ENCODE results near the gene CLP1.

Gene CLP1

DNA sequence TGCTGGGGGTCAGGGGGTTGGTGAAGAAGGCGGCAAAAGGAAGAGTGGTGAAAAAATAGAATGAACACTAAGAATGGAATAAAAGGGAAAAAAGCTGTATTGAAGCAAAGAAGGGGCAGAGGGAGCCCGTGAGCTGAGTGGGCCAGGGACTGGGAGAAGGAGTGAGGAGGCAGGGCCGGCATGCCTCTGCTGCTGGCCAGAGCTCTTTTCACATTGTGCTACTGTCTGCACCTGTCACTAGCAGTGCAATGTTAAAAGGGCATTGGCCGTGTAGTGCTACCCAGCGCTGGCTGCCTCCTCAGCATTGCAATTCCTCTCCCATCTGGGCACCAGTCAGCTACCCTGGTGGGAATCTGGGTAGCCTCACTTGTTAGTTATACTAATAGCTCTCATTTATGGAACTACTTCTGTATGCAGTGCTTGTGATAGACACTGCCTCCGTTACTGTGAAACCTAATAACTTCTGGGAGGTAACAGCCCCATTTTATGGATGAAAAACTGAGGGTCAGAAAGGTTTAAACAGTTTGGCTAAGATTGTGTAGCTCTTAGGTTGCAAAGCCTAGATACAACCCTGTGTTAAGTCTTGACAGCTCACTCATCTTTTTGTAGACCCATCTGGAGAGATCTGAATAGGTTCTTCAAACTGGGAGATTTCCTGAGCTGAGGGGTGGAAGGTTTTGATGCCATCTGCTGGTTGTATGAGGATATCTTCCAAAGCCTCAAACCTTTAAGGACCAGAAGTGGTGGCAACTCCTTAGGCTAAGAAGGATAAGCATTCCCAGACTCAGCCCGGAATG lies 16.4 kb upstream of the CLP1 start:
- DNase-seq = no peak

DNA sequence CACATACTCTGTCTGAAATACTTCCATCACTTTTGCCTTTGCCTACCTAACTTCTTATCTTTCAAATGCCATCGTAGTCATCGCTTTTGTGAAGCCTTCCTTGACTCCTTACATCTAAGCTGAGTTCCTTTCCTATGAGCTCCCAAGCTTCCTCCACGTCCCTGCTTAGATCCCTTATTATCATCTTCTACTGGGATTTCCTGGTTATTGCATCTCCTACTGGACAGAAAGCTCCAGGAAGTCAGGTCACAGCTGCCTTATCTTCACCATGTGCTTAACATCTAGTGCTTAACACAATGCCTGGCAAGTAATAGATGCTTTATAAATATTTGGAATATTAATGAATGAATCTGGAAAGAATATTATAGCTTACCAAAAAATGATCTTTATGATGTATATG lies 13.8 kb upstream of the CLP1 start:
- no peak for DNase-seq

DNA sequence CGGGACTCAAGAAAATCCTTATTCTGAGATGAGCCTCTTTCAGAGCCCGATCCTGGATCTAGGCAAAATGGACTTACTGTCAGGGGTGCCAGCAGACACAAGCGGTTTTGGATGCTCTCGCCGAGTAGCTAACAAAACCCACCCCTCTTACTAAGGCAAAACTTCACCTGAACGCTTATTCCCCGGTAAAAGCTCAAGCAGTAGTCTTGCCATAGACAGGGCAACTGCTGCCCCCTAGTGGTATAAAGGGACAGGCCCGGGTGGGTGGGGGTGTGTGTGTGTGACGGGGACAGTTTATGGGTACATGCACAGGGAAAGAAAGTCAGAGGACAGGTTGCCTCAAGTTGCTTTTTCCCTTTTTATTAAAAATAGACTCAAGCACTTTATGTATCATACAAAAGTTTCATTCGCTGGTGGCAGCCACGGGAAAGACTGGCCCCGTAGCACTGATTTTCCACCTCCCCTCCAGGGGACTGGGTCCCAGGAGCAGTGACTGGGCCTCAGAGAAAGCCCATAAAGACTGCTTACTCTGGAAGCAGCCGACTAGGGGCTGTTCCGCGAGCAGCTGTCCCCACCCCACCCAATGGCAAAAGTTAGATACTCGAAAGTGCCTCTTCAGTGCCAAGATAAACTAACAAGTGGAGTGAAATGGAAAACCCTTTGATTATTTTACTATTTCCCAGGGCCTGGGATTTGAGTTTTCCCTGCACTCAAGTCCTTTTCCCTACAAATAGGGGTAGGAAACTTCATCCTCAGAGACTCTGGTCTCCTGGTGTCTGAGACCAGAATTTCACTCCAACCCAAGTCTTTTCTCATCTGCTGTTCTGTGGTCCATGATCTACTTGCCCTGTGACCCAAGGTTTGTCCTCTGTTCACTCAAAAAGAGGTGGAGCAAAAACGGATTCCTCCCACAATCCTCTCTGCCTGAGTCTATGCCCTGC lies 12.5 kb upstream of the CLP1 start:
- DNase-seq = peak; percentile 83

- DNase-seq = no peak
Measured at GRCh38 chr11:57645689-57646085, 11.9 kb upstream of the CLP1 start.

GRCh38 chr11:57646194-57646798 lies 11.3 kb upstream of the CLP1 start:
- no peak for DNase-seq

GRCh38 chr11:57646799-57647303 lies 10.7 kb upstream of the CLP1 start:
- DNase-seq = no peak

DNA sequence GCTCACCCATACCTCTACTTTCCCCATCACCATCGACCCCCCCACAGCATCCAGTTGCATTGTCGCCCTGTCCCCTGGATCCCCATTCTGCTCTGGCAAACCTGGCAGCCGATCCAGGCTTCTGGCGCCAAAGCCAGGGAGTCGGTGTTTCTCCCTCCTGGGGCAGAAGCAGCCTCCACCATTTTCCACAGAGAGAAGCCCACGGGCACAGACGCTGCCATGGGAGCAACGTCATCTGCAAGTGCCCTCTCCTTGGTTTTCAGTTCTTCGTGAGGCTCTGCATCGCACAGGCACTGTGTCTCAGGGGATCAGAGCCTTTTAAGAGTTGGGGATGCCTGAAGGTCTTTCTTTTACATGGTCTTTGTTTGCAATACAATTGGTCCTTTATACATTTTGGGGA lies 10.2 kb upstream of the CLP1 start:
- no peak for DNase-seq

- DNase-seq = no peak
Measured at GRCh38 chr11:57647960-57648800, 9.4 kb upstream of the CLP1 start.

- DNase-seq = no peak
Measured at GRCh38 chr11:57648801-57649735, 8.5 kb upstream of the CLP1 start.

DNA sequence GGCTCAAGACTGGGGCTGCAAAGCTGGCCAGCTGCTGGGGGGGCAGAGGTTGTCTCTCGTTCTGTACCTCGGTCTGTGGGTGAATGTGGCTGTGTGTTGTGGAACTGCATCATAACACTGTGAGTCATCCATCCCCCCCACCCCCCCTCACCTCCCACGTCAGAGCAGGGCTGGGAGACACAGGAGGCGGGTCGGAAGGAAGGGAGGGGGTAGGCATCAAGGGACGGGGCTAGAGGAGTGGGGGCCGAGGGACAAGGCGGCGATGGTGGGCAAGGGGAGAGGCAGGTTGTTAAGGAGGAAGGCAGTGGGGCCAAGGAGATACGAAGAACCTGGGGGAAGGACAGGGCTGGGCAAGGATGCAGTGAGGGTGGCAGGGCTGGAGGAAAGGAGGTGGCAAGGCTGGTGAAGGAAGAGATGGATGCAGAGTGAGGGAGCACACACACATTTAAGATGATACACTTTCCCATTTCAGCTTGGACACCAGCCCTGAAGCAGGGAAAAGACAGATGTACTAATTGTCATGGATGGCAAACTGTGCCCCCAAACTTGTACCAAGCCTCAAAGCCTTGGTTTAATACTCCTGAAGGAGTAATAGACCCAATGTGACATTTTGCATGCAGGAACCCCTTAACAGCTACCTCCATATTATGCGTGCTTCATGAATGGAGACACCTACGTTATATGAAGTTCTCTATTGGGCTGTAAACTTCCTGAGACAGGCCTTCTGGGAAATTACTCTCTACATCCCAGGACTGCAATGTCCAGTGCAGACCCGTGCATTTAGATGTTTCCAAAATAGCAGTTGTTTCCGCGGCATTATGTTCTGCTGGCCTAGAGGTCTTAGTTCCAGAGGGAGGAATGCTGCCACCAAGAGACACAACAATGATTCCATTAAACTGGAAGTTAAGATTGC lies 7.5 kb upstream of the CLP1 start, which contains the start of gene YPEL4:
Gene YPEL4 (minus strand): TSS at position 87 of the 913 bp plus-strand sequence. CDS start 2,805 bp downstream, outside the sequence.
- peak; percentile 84 for DNase-seq

GRCh38 chr11:57650739-57651090 lies 6.8 kb upstream of the CLP1 start:
- DNase-seq = no peak

DNA sequence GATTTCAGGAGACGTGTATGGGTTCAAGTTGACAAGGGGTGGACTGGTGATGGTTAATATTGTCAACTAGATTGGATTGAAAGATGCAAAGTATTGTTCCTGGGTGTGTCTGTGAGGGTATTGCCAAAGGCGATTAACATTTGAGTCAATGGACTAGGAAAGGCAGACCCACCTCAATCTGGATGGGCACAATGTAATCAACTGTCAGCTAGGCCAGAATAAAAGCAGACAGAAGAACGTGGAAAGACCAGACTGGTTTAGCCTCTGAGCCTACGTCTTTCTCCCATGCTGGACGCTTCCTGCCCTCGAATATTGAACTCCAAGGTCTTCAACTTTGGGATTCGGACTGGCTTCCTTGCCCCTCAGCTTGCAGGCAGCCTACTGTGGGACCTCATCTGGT lies 6.2 kb upstream of the CLP1 start:
- DNase-seq = no peak

DNA sequence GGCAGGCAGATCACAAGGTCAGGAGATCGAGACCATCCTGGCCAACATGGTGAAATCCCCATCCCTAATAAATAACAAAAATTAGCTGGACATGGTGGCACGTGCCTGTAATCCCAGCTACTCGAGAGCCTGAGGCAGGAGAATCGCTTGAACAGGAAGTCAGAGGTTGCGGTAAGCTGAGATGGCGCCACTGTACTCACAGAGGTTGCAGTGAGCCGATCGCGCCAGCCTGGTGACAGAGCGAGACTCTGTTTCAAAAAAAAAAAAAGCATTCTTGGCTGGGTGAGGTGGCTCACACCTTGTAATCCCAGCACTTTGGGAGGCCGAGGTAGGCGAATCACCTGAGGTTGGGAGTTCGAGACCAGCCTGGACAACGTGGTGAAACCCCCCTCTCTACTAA lies 5.3 kb upstream of the CLP1 start:
- DNase-seq = peak; percentile 46

DNA sequence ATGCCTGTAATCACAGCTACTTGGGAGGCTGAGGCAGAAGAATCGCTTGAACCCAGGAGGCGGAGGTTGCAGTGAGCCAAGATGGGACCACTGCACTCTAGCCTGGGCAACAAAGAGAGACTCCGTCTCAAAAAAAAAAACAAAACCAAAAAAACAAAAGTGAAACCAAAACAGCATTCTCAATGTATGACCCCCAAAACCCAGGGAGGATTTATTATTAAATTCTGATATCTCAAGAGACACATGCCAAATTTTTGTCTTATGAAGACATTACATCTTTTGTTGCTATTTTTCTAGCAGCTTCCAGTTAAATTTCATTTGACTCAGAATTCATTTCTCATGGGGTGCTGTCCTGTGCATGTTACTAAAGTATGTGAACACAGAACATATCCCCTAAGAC lies 4.9 kb upstream of the CLP1 start:
- DNase-seq = no peak

GRCh38 chr11:57653163-57653562 lies 4.4 kb upstream of the CLP1 start:
- DNase-seq = no peak

GRCh38 chr11:57656885-57657193 lies 723 bp upstream of the CLP1 start:
- DNase-seq = no peak

DNA sequence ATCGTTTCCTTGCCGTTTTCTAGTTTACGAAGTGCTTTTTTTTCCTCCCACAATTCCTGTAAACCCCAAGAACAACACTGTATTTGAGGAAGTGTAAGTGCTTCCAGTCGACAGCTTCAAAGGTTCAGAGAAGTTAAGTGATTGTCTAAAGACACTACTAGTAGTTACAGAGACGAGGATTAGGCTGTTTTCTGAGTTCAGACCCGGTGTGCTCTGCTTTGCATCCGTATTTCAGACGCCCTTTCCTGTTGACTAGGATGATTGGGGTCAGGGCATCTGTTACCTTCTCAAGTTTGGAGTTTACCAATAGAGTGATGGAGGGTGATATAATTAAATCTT lies 430 bp downstream of the CLP1 start:
- DNase-seq = no peak

- no peak for DNase-seq
Measured at GRCh38 chr11:57659669-57660068, 2.1 kb downstream of the CLP1 start.

- no peak for DNase-seq
Measured at GRCh38 chr11:57662893-57663292, 5.3 kb downstream of the CLP1 start.

- DNase-seq = no peak
Measured at GRCh38 chr11:57663975-57664374, 6.4 kb downstream of the CLP1 start.

Data from CD4-positive, alpha-beta T cell treated with Interleukin-15 for 1 hour (primary cell).